H9 (cell line): Measurements from ENCODE around the gene FKBP4. TPM values are rescaled to one million over a fixed set of nuclear protein-coding genes. Genes with fewer than 3 reads are reported as not detected.

Experiments used
- DNase-seq: peaks from one replicate; pipeline ENCODE4 v3.0.0-alpha.2; 2017
- H2AFZ ChIP-seq: one replicate; pipeline ENCODE4 v1.6.1; 2013; ENCODE audit warnings: mild to moderate bottlenecking, low read length, control low read depth, moderate library complexity
- H2AK5ac ChIP-seq: 2 replicates; pipeline ENCODE4 v1.6.1; 2013; ENCODE audit warnings: low read length, control low read depth, mixed read lengths; ENCODE audit not compliant: insufficient read length
- H2BK120ac ChIP-seq: one replicate; pipeline ENCODE4 v1.6.1; 2013; ENCODE audit warnings: low read depth, mild to moderate bottlenecking, low read length, control low read depth, inconsistent platforms; ENCODE audit not compliant: poor library complexity, severe bottlenecking
- H2BK12ac ChIP-seq: 2 replicates; pipeline ENCODE4 v1.6.1; 2013; ENCODE audit warnings: low read length, control low read depth, mixed read lengths, low read depth; ENCODE audit not compliant: insufficient read length
- H2BK15ac ChIP-seq: 2 replicates; pipeline ENCODE4 v1.6.1; 2013; ENCODE audit warnings: low read depth, low read length, control low read depth
- H2BK20ac ChIP-seq: one replicate; pipeline ENCODE4 v1.6.1; 2013; ENCODE audit warnings: low read depth, mild to moderate bottlenecking, low read length, control low read depth, inconsistent platforms; ENCODE audit not compliant: poor library complexity, severe bottlenecking
- H2BK5ac ChIP-seq: 2 replicates; pipeline ENCODE4 v1.6.1; 2013; ENCODE audit warnings: low read length, control low read depth, mixed read lengths; ENCODE audit not compliant: insufficient read length
- H3K14ac ChIP-seq: 2 replicates; pipeline ENCODE4 v1.6.1; 2013; ENCODE audit warnings: low read length, control low read depth; ENCODE audit not compliant: insufficient read depth
- H3K18ac ChIP-seq: 2 replicates; pipeline ENCODE4 v1.6.1; 2013; ENCODE audit warnings: low read depth, mild to moderate bottlenecking, mixed read lengths, low read length, control low read depth; ENCODE audit not compliant: insufficient read length
- H3K23ac ChIP-seq: 2 replicates; pipeline ENCODE4 v1.6.1; 2013; ENCODE audit warnings: low read length, control low read depth, mixed read lengths, low read depth; ENCODE audit not compliant: insufficient read length
- H3K23me2 ChIP-seq: 2 replicates; pipeline ENCODE4 v1.6.1; 2013; ENCODE audit warnings: low read depth, mild to moderate bottlenecking, mixed read lengths, low read length, control low read depth; ENCODE audit not compliant: insufficient read length, poor library complexity, severe bottlenecking
- H3K27ac ChIP-seq: 2 replicates; pipeline ENCODE4 v1.5.1; 2013; ENCODE audit warnings: low read length, control low read depth, mixed read lengths, low read depth; ENCODE audit not compliant: insufficient read length
- H3K27me3 ChIP-seq: 2 replicates; pipeline ENCODE4 v1.6.1; 2013; ENCODE audit warnings: low read length, control low read depth, inconsistent platforms; ENCODE audit not compliant: insufficient read depth
- H3K4ac ChIP-seq: 2 replicates; pipeline ENCODE4 v1.6.1; 2013; ENCODE audit warnings: low read depth, mild to moderate bottlenecking, control low read depth, inconsistent platforms, low read length, moderate library complexity
- H3K4me1 ChIP-seq: 2 replicates; pipeline ENCODE4 v1.6.1; 2013; ENCODE audit warnings: low read length, control low read depth, inconsistent platforms; ENCODE audit not compliant: insufficient read depth
- H3K4me2 ChIP-seq: 2 replicates; pipeline ENCODE4 v1.6.1; 2013; ENCODE audit warnings: low read length, control low read depth, mixed read lengths; ENCODE audit not compliant: insufficient read length, insufficient read depth
- H3K56ac ChIP-seq: 2 replicates; pipeline ENCODE4 v1.6.1; 2013; ENCODE audit warnings: low read depth, mild to moderate bottlenecking, mixed read lengths, low read length, control low read depth; ENCODE audit not compliant: insufficient read length
- H3K79me1 ChIP-seq: 2 replicates; pipeline ENCODE4 v1.6.1; 2013; ENCODE audit warnings: low read depth, mild to moderate bottlenecking, moderate library complexity, low read length, control low read depth, inconsistent platforms; ENCODE audit not compliant: insufficient read depth, poor library complexity, severe bottlenecking
- H3K79me2 ChIP-seq: 2 replicates; pipeline ENCODE4 v1.6.1; 2013; ENCODE audit warnings: low read length, control low read depth, inconsistent platforms; ENCODE audit not compliant: insufficient read depth
- H3K9ac ChIP-seq: 2 replicates; pipeline ENCODE4 v1.6.1; 2013; ENCODE audit warnings: low read length, control low read depth, mixed read lengths; ENCODE audit not compliant: insufficient read length; ENCODE audit errors: extremely low read depth
- H3K9me3 ChIP-seq: one replicate; pipeline ENCODE4 v1.6.1; 2013; ENCODE audit warnings: low read depth, low read length, inconsistent platforms; ENCODE audit not compliant: control insufficient read depth
- H3T11ph ChIP-seq: one replicate; pipeline ENCODE4 v1.6.1; 2013; ENCODE audit warnings: mild to moderate bottlenecking, low read length, control low read depth, inconsistent platforms
- H4K20me1 ChIP-seq: one replicate; pipeline ENCODE4 v1.6.1; 2013; ENCODE audit not compliant: control insufficient read depth, insufficient read length, insufficient read depth
- H4K5ac ChIP-seq: 2 replicates; pipeline ENCODE4 v1.6.1; 2013; ENCODE audit warnings: low read depth, mild to moderate bottlenecking, mixed read lengths, low read length, control low read depth; ENCODE audit not compliant: insufficient read length
- H4K8ac ChIP-seq: replicated peaks from 2 replicates; pipeline ENCODE4 v1.6.1; 2013; ENCODE audit warnings: low read length, control low read depth, mixed read lengths, low read depth; ENCODE audit not compliant: insufficient read length
- H4K91ac ChIP-seq: 2 replicates; pipeline ENCODE4 v1.6.1; 2013; ENCODE audit warnings: low read depth, mild to moderate bottlenecking, moderate library complexity, mixed read lengths, low read length, control low read depth; ENCODE audit not compliant: insufficient read length
- H3K27ac Mint-ChIP-seq, 3 experiments: 2 replicates in 2 of 3; 3 replicates in 1 of 3; pipeline ENCODE4 v1.8.0; 2020 to 2021; ENCODE audit warnings: mixed read lengths in 3 of 3, mild to moderate bottlenecking in 1 of 3, moderate library complexity in 1 of 3
- H3K27me3 Mint-ChIP-seq: 2 replicates; pipeline ENCODE4 v1.8.0; 2021; ENCODE audit warnings: low read depth, mild to moderate bottlenecking, moderate library complexity, mixed read lengths
- H3K36me3 Mint-ChIP-seq, 3 experiments: 2 replicates in 2 of 3; 3 replicates in 1 of 3; pipeline ENCODE4 v1.8.0; 2020 to 2021; ENCODE audit warnings: low read depth in 3 of 3, mixed read lengths in 3 of 3; ENCODE audit not compliant: insufficient read depth in 1 of 3
- H3K4me1 Mint-ChIP-seq, 2 experiments: 2 replicates each; pipeline ENCODE4 v1.8.0; 2020; ENCODE audit warnings: mixed read lengths in 2 of 2
- H3K4me3 Mint-ChIP-seq, 2 experiments: 2 replicates in 1 of 2; 3 replicates in 1 of 2; pipeline ENCODE4 v1.8.0; 2020 to 2021; ENCODE audit warnings: mild to moderate bottlenecking in 2 of 2, mixed read lengths in 2 of 2, moderate library complexity in 1 of 2
- H3K9me3 Mint-ChIP-seq, 2 experiments: 2 replicates in 1 of 2; 3 replicates in 1 of 2; pipeline ENCODE4 v1.8.0; 2020; ENCODE audit warnings: mild to moderate bottlenecking in 2 of 2, mixed read lengths in 2 of 2, moderate library complexity in 1 of 2
- WGBS: extraction: QIAGEN DNeasy Blood & Tissue Kit; methylation state at CpG from one replicate; pipeline ENCODE4 v1.1.7; 2013; ENCODE audit warnings: missing lambda C conversion rate, low lambda C conversion rate, mixed read lengths; ENCODE audit not compliant: insufficient read length; ENCODE audit errors: extremely low coverage; 5-methylcytosine and 5-hydroxymethylcytosine counted together
- total RNA-seq: library from RNA; stranded (reverse); gene quantifications from 2 replicates; pipeline ENCODE4 v1.2.1, GENCODE V29; 2021
- TF ChIP-seq, protein P1 (sequence below): fragments of 200-600 bp; sonication (generic); conservative IDR thresholded peaks from 3 replicates; pipeline ENCODE4 v1.8.0; 2021; ENCODE audit warnings: antibody characterized with exemption, mild to moderate bottlenecking

Gene FKBP4
- total RNA-seq, 1 experiment from 2014 or later: 221 TPM

DNA sequence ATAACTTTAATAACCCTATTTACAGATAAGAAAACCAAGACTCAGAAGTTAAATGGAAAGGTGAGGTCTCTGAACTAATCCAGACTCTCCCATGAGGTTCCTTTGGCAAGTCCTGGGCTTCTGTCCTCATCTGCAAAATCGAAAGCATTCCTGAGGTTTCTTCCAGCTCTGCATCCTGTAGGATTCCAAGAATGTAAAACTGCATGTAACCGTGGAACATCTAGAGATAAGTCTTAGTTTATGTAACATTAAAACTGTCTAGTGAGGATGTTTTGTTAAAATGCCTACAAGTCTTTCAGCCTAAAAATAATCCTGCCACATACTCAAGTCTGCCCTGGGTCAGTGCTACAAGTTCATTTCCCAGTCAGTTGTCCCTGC is 10.4 kb downstream of the FKBP4 start:
- no peaks in the 10 kb centered on the region for H3K27me3 Mint-ChIP-seq
- Histone ChIP-seq H2BK5ac (no peak overlapping the region), H4K91ac (no peak overlapping the region), H3K23ac (no peak overlapping the region), H3K27ac (no peak overlapping the region), H3K18ac (no peak overlapping the region), H4K8ac (no peak overlapping the region), H3K14ac (no peak overlapping the region), H2AFZ (no peak overlapping the region), H2BK15ac (no peak overlapping the region), H3K4ac (no peak overlapping the region), H2BK20ac (no peak overlapping the region), H4K20me1 (no peaks in the 10 kb centered on the region), H3K79me1 (no peaks in the 10 kb centered on the region), H3K4me1 (no peaks in the 10 kb centered on the region), H2AK5ac (no peak overlapping the region), H3T11ph (no peak overlapping the region), H2BK12ac (no peak overlapping the region), H3K27me3 (no peaks in the 10 kb centered on the region), H2BK120ac (no peak overlapping the region), H3K23me2 (no peaks in the 10 kb centered on the region), H4K5ac (no peak overlapping the region), H3K4me2 (no peak overlapping the region), H3K9ac (no peak overlapping the region), H3K56ac (no peak overlapping the region), H3K79me2 (no peaks in the 10 kb centered on the region), H3K9me3 (no peaks in the 10 kb centered on the region)
- DNase-seq: no peak
- no CpG with 5 or more reads among the region's 2 CpGs for WGBS
- TF ChIP-seq, protein P1, sequence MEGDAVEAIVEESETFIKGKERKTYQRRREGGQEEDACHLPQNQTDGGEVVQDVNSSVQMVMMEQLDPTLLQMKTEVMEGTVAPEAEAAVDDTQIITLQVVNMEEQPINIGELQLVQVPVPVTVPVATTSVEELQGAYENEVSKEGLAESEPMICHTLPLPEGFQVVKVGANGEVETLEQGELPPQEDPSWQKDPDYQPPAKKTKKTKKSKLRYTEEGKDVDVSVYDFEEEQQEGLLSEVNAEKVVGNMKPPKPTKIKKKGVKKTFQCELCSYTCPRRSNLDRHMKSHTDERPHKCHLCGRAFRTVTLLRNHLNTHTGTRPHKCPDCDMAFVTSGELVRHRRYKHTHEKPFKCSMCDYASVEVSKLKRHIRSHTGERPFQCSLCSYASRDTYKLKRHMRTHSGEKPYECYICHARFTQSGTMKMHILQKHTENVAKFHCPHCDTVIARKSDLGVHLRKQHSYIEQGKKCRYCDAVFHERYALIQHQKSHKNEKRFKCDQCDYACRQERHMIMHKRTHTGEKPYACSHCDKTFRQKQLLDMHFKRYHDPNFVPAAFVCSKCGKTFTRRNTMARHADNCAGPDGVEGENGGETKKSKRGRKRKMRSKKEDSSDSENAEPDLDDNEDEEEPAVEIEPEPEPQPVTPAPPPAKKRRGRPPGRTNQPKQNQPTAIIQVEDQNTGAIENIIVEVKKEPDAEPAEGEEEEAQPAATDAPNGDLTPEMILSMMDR: no peak
- H3K9me3 Mint-ChIP-seq: no peaks in the 10 kb centered on the region
- H3K27ac Mint-ChIP-seq: no peak overlapping the region; a peak in 1 of 7 replicates
- no peaks in the 10 kb centered on the region for H3K4me1 Mint-ChIP-seq
- no peak overlapping the region; a peak in 1 of 5 replicates for H3K4me3 Mint-ChIP-seq
- peaks cover 38 to 70% (median 56%) of the 10 kb centered on the region in 3 experiments for H3K36me3 Mint-ChIP-seq
